IMR-90 (cell line): Measurements from ENCODE around the gene SRPK1. TPM values are rescaled to one million over a fixed set of nuclear protein-coding genes. Genes with fewer than 3 reads are reported as not detected.

ENCODE experiments used
- ATAC-seq: fragments of 200-7000 bp; cut with Tn5 transposase; 2 replicates; pipeline ENCODE4 v1.9.1; 2020; ENCODE audit warnings: low read depth, mild to moderate bottlenecking, moderate library complexity
- BruUV-seq: library from RNA; stranded (reverse); fragments of 400-500 nt; replicated peaks from 2 replicates; lab custom pipeline; 2021; lab: Mats Ljungman, UMichigan
- CTCF ChIA-PET: fragments of 300-600 bp; formaldehyde crosslinking; extraction: SDS; loops from one replicate; lab custom pipeline; 2021; ENCODE audit warnings: antibody characterized with exemption; lab: Yijun Ruan, JAX
- POLR2A ChIA-PET: fragments of 300-600 bp; sonication (Branson Sonifier 250); formaldehyde crosslinking; loops from one replicate; lab custom pipeline; 2022; ENCODE audit warnings: antibody characterized with exemption; ENCODE audit not compliant: unreplicated experiment; lab: Charles Lee
- DNase-seq: peaks from one replicate; pipeline ENCODE4 v3.0.0; 2013
- H2AFZ ChIP-seq: replicated peaks from 2 replicates; pipeline ENCODE3; 2013; ENCODE audit warnings: low read length, mild to moderate bottlenecking; ENCODE audit not compliant: poor library complexity
- H2AK5ac ChIP-seq: 2 replicates; pipeline ENCODE4 v1.6.1; 2013; ENCODE audit warnings: low read depth, low read length, inconsistent platforms
- H2AK9ac ChIP-seq: replicated peaks from 2 replicates; pipeline ENCODE3; 2013; ENCODE audit warnings: mild to moderate bottlenecking, low read depth, low read length, moderate library complexity; ENCODE audit not compliant: poor library complexity
- H2BK120ac ChIP-seq: 2 replicates; pipeline ENCODE4 v1.6.1; 2013; ENCODE audit warnings: low read depth, low read length, inconsistent platforms
- H2BK15ac ChIP-seq: 3 replicates; pipeline ENCODE4 v1.6.1; 2013; ENCODE audit warnings: low read depth, low read length, inconsistent platforms
- H2BK20ac ChIP-seq: 2 replicates; pipeline ENCODE4 v1.6.1; 2013; ENCODE audit warnings: low read depth, mild to moderate bottlenecking, inconsistent platforms, low read length, moderate library complexity
- H2BK5ac ChIP-seq: 2 replicates; pipeline ENCODE4 v1.6.1; 2013; ENCODE audit warnings: mild to moderate bottlenecking, low read depth, low read length, inconsistent platforms; ENCODE audit not compliant: poor library complexity, severe bottlenecking
- H3K14ac ChIP-seq: replicated peaks from 2 replicates; pipeline ENCODE4 v1.6.1; 2013; ENCODE audit warnings: low read depth, low read length, inconsistent platforms
- H3K18ac ChIP-seq: 2 replicates; pipeline ENCODE4 v1.6.1; 2013; ENCODE audit warnings: low read depth, low read length, control low read depth
- H3K23ac ChIP-seq: 2 replicates; pipeline ENCODE4 v1.6.1; 2013; ENCODE audit warnings: low read depth, low read length, inconsistent platforms
- H3K27ac ChIP-seq: 2 replicates; pipeline ENCODE4 v1.5.1; 2013; ENCODE audit warnings: mild to moderate bottlenecking, control low read depth, low read length; ENCODE audit not compliant: insufficient read depth
- H3K27me3 ChIP-seq: 2 replicates; pipeline ENCODE4 v1.6.1; 2013; ENCODE audit warnings: low read length; ENCODE audit not compliant: control insufficient read depth, insufficient read depth
- H3K36me3 ChIP-seq: 2 replicates; pipeline ENCODE4 v1.6.1; 2013; ENCODE audit warnings: low read length, mixed read lengths; ENCODE audit not compliant: control insufficient read depth, insufficient read depth
- H3K4ac ChIP-seq: 2 replicates; pipeline ENCODE4 v1.6.1; 2013; ENCODE audit warnings: low read depth, low read length, inconsistent platforms
- H3K4me1 ChIP-seq: 2 replicates; pipeline ENCODE4 v1.6.1; 2013; ENCODE audit warnings: low read length, mixed read lengths; ENCODE audit not compliant: control insufficient read depth, insufficient read depth
- H3K4me2 ChIP-seq: 2 replicates; pipeline ENCODE4 v1.6.1; 2013; ENCODE audit warnings: low read depth, mild to moderate bottlenecking, control low read depth, low read length, moderate library complexity
- H3K4me3 ChIP-seq: 2 replicates; pipeline ENCODE4 v1.5.1; 2013; ENCODE audit warnings: low read depth, mild to moderate bottlenecking, control low read depth, low read length, moderate library complexity; ENCODE audit not compliant: insufficient read depth
- H3K56ac ChIP-seq: 2 replicates; pipeline ENCODE4 v1.6.1; 2013; ENCODE audit warnings: low read length, inconsistent platforms; ENCODE audit not compliant: insufficient read depth; ENCODE audit errors: extremely low read depth
- H3K79me1 ChIP-seq, 2 experiments: 2 replicates each; pipeline ENCODE4 v1.6.1; 2013; ENCODE audit warnings: low read length in 2 of 2, inconsistent platforms in 1 of 2, low read depth in 1 of 2
- H3K9ac ChIP-seq: 2 replicates; pipeline ENCODE4 v1.6.1; 2013; ENCODE audit warnings: low read depth, low read length, control low read depth
- H3K9me1 ChIP-seq: 2 replicates; pipeline ENCODE4 v1.6.1; 2013; ENCODE audit warnings: low read length, inconsistent platforms; ENCODE audit not compliant: insufficient read depth
- H3K9me3 ChIP-seq: 2 replicates; pipeline ENCODE4 v1.6.1; 2013; ENCODE audit warnings: low read length; ENCODE audit not compliant: control insufficient read depth, insufficient read depth
- H4K20me1 ChIP-seq: 2 replicates; pipeline ENCODE4 v1.6.1; 2013; ENCODE audit warnings: low read length, inconsistent platforms; ENCODE audit not compliant: insufficient read depth
- H4K5ac ChIP-seq: 2 replicates; pipeline ENCODE4 v1.6.1; 2013; ENCODE audit warnings: mild to moderate bottlenecking, low read depth, low read length, control low read depth
- H4K8ac ChIP-seq, 2 experiments: 2 replicates each; pipeline ENCODE4 v1.6.1; 2013; ENCODE audit warnings: low read depth in 2 of 2, low read length in 2 of 2, control low read depth in 1 of 2, inconsistent platforms in 1 of 2
- H4K91ac ChIP-seq: 2 replicates; pipeline ENCODE4 v1.6.1; 2013; ENCODE audit warnings: low read depth, low read length, inconsistent platforms; ENCODE audit not compliant: insufficient read depth
- BHLHE40 ChIP-seq: fragments of 150-350 bp; IDR thresholded peaks from 2 replicates; pipeline ENCODE4 v1.6.1; 2016; ENCODE audit warnings: mild to moderate bottlenecking, low read depth, low read length
- CEBPB ChIP-seq: IDR thresholded peaks from 2 replicates; pipeline ENCODE4 v1.6.1; 2012; ENCODE audit warnings: low read depth, low read length, improper control_type of control experiment
- CHD1 ChIP-seq: IDR thresholded peaks from 2 replicates; pipeline ENCODE4 v1.6.1; 2012; ENCODE audit warnings: low read depth, low read length, improper control_type of control experiment
- ELK1 ChIP-seq: fragments of 150-350 bp; IDR thresholded peaks from 2 replicates; pipeline ENCODE4 v1.6.1; 2016; ENCODE audit warnings: low read depth, mild to moderate bottlenecking, low read length, moderate library complexity, borderline replicate concordance
- FOS ChIP-seq: fragments of 150-350 bp; IDR thresholded peaks from 2 replicates; pipeline ENCODE4 v1.6.1; 2016; ENCODE audit warnings: low read depth, low read length
- MAZ ChIP-seq: IDR thresholded peaks from 2 replicates; pipeline ENCODE4 v1.6.1; 2012; ENCODE audit warnings: low read depth, mild to moderate bottlenecking, low read length, improper control_type of control experiment, moderate library complexity, borderline replicate concordance
- POLR2A ChIP-seq: IDR thresholded peaks from 2 replicates; pipeline ENCODE4 v1.6.1; 2012; ENCODE audit warnings: mild to moderate bottlenecking, low read depth, low read length
- RAD21 ChIP-seq: IDR thresholded peaks from 2 replicates; pipeline ENCODE4 v1.6.1; 2012; ENCODE audit warnings: low read length, improper control_type of control experiment
- RCOR1 ChIP-seq: IDR thresholded peaks from 2 replicates; pipeline ENCODE4 v1.6.1; 2012; ENCODE audit warnings: mild to moderate bottlenecking, low read length, improper control_type of control experiment; ENCODE audit not compliant: insufficient replicate concordance
- RFX5 ChIP-seq: IDR thresholded peaks from 2 replicates; pipeline ENCODE4 v1.8.0; 2012; ENCODE audit warnings: low read depth, mild to moderate bottlenecking, low read length, moderate library complexity
- USF2 ChIP-seq: fragments of 150-350 bp; IDR thresholded peaks from 2 replicates; pipeline ENCODE4 v1.6.1; 2017; ENCODE audit warnings: mild to moderate bottlenecking, antibody characterized with exemption, low read length, low read depth
- WGBS, 2 experiments: methylation state at CpG; one replicate each; pipeline versions ENCODE4 v1.1.5 to v1.1.7; 2013; ENCODE audit warnings: missing lambda C conversion rate in 2 of 2; ENCODE audit not compliant: insufficient read length in 1 of 2; ENCODE audit errors: extremely low coverage in 2 of 2; 5-methylcytosine and 5-hydroxymethylcytosine counted together
- dilution Hi-C: fragments of 300-500 bp; cut with HindIII; formaldehyde crosslinking; loops from one replicate; pipeline ENCODE4 v1.14.3; 2018; ENCODE audit warnings: low sequenced_read_pairs; ENCODE audit not compliant: unreplicated experiment
- in situ Hi-C: fragments of 300-500 bp; cut with MboI; formaldehyde crosslinking; loops from 3 replicates; pipeline ENCODE4 v1.14.3; 2019; ENCODE audit warnings: low sequenced_read_pairs, inconsistent platforms, mixed read lengths
- intact Hi-C: fragments of 100-400 bp; cut with micrococcal nuclease; formaldehyde crosslinking; loops from 2 replicates; pipeline ENCODE4 v1.10.0; 2022
- polyA plus RNA-seq, 3 experiments: library from polyadenylated mRNA; depleted of rRNA; stranded (reverse); fragments of >200 nt; gene quantifications; 2 replicates each; pipeline ENCODE4 v1.2.3, GENCODE V29; 2012; ENCODE audit warnings: low replicate concordance in 1 of 3
- total RNA-seq: library from RNA; depleted of rRNA; stranded (reverse); fragments of >200 nt; gene quantifications from 2 replicates; pipeline ENCODE4 v1.2.3, GENCODE V29; 2012

The SRPK1 gene
- total and polyA plus RNA-seq, 2 of the 4 experiments (the other 2 are of a cell fraction) = 22.5 to 44.6 TPM

GRCh38 chr6:35897036-35897435 is 23.9 kb downstream of the SRPK1 start:
- no peak overlapping the region for H3K4ac ChIP-seq
- H4K8ac ChIP-seq = no peak overlapping the region
- POLR2A ChIA-PET = no interaction called here
- no peak overlapping the region for H3K56ac ChIP-seq
- no peak overlapping the region for H2AK9ac ChIP-seq
- H3K18ac ChIP-seq = no peak overlapping the region
- WGBS, 2 experiments = 100% methylated on average over 2 of the region's 3 CpGs; no CpG with 5 or more reads in 1 of the 2 experiments
- H3K9me1 ChIP-seq = 0 out of 2 replicates have a peak, but pooled peaks cover 1% of the 10 kb centered on the region
- DNase-seq (no peak), ATAC-seq (no peak)
- intact Hi-C loops (no loop called here), dilution Hi-C loops (no loop called here), in situ Hi-C loops (no loop called here)
- no peak overlapping the region for H4K5ac ChIP-seq
- peaks cover 17% of the 10 kb centered on the region; the same call in 1 of the 2 replicates for H4K20me1 ChIP-seq
- no peak overlapping the region for H2AK5ac ChIP-seq
- H3K27ac ChIP-seq = no peak overlapping the region
- no peak overlapping the region for H2BK120ac ChIP-seq
- H3K36me3 ChIP-seq = no peaks in the 10 kb centered on the region; the same call in 1 of the 2 replicates
- H2BK15ac ChIP-seq = no peak overlapping the region
- no peak overlapping the region for H3K14ac ChIP-seq
- H3K4me3 ChIP-seq = no peak overlapping the region
- H3K4me1 ChIP-seq = no peaks in the 10 kb centered on the region
- H3K27me3 ChIP-seq = no peaks in the 10 kb centered on the region
- CTCF ChIA-PET = no interaction called here
- H3K9ac ChIP-seq = no peak overlapping the region
- no peak overlapping the region for H4K91ac ChIP-seq
- no peak overlapping the region for H2BK20ac ChIP-seq
- H3K9me3 ChIP-seq = no peaks in the 10 kb centered on the region
- no peak overlapping the region for H3K23ac ChIP-seq
- BruUV-seq = no TSS peak
- peaks cover 33 to 61% of the 10 kb centered on the region in 2 experiments for H3K79me1 ChIP-seq
- TF ChIP-seq RFX5 (no peak), CHD1 (no peak), RAD21 (no peak), CEBPB (no peak), FOS (no peak), POLR2A (no peak), USF2 (no peak), MAZ (no peak), BHLHE40 (no peak), ELK1 (no peak), RCOR1 (no peak)
- H3K4me2 ChIP-seq = no peak overlapping the region
- no peak overlapping the region for H2BK5ac ChIP-seq
- H2AFZ ChIP-seq = no peak overlapping the region
